ENCODE results near the gene POU4F2.
"Not testable (repeated sequence)": the region's sequence is repeated elsewhere in the genome, so short reads cannot be mapped to it uniquely, and the experiment has no call there.

POU4F2 gene

DNA sequence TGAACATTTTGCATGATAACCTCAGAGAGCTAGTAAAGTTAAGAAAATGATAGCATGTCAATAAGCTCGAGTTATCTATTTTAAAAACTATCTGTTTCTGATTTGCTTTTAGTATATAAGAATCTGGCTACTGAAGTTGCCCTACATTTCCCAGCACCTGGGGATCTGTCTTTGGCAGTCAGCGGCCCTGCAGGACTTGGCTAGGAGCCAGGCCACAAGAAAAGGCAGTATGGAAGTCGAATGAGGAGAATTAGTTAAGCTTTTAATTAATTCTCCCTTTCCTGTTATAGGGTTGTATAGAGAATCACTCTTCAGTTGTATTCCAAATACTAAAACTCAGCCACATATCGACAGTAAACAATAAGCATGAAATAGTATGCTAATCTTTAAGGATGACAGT is 22.7 kb downstream of the POU4F2 start:
- no peak for DNase-seq

DNA sequence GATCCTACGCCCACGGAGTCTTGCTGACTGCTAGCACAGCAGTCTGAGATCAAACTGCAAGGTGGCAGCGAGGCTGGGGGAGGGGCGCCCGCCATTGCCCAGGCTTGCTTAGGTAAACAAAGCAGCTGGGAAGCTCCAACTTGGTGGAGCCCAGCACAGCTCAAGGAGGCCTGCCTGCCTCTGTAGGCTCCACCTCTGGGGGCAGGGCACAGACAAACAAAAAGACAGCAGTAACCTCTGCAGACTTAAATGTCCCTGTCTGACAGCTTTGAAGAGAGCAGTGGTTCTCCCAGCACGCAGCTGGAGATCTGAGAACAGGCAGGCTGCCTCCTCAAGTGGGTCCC is 25.2 kb downstream of the POU4F2 start:
- not testable (repeated sequence) for DNase-seq

DNA sequence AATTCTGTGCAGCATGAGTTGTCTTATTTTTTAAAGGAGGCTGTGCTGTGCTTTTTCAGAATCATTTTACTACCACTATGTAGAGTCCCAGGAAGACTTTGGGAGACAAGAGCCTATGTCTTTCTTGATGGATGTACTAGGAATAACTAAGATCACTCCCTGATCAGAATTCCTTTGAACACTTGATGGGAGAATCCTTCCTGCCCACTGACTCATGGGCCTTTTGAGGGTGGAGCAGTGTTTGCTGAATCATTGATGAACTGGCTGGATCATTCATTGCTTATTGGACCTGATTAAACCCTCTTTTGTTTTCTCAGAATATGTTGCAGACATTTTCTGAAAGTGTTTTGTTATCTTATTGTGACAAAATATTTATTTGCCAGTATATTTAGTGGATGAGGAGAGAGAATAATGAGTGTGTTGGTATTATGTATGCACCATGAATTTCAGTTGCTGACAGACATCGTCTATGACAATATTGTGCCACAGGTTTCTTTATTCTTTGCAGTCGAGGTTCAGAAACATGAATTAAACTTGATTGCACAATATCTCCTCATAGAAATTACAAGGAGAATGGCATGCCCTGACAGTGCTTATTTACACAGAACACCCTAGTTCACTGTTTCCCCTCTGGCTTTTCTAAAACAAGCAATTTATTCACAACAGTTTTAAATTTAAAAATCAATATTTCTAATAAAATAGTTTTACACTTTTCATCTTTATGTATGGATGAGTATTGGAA is 36.3 kb downstream of the POU4F2 start:
- DNase-seq, result no peak

All from stimulated activated CD4-positive, alpha-beta T cell treated with anti-CD3 and anti-CD28 coated beads, Interleukin-12 subunit alpha, Interleukin-12 subunit beta, amount 100 ng/mL, for 4 hours (primary cell).